Mesothelial cell of epicardium (in vitro differentiated cells): Measurements from ENCODE around the gene MPPED1. TPM values are rescaled to one million over a fixed set of nuclear protein-coding genes. Genes with fewer than 3 reads are reported as not detected.

ENCODE experiments used
- DNase-seq, 2 experiments: peaks; one replicate each; pipeline ENCODE4 v3.0.0; 2021; ENCODE audit warnings: low spot score in 2 of 2; ENCODE audit not compliant: unreplicated experiment in 2 of 2
- H3K27ac Mint-ChIP-seq: 2 replicates; pipeline ENCODE4 v1.8.0; 2021; ENCODE audit warnings: mixed read lengths
- H3K27me3 Mint-ChIP-seq: 2 replicates; pipeline ENCODE4 v1.8.0; 2021; ENCODE audit warnings: low read depth, mixed read lengths
- H3K36me3 Mint-ChIP-seq: 2 replicates; pipeline ENCODE4 v1.8.0; 2021; ENCODE audit warnings: mixed read lengths
- H3K4me1 Mint-ChIP-seq: 2 replicates; pipeline ENCODE4 v1.8.0; 2021; ENCODE audit warnings: mixed read lengths
- H3K4me3 Mint-ChIP-seq: 2 replicates; pipeline ENCODE4 v1.8.0; 2021; ENCODE audit warnings: mild to moderate bottlenecking, moderate library complexity, mixed read lengths
- H3K9me3 Mint-ChIP-seq: 2 replicates; pipeline ENCODE4 v1.8.0; 2021; ENCODE audit warnings: mixed read lengths
- total RNA-seq: library from RNA; stranded (reverse); gene quantifications from 3 replicates; pipeline ENCODE4 v1.2.1, GENCODE V29; 2021
- TF ChIP-seq, protein P1 (sequence below): fragments of 200-600 bp; sonication (generic); IDR thresholded peaks from one replicate; pipeline ENCODE4 v1.5.0; 2021; ENCODE audit warnings: antibody characterized with exemption; ENCODE audit not compliant: unreplicated experiment

Gene MPPED1, protein sequence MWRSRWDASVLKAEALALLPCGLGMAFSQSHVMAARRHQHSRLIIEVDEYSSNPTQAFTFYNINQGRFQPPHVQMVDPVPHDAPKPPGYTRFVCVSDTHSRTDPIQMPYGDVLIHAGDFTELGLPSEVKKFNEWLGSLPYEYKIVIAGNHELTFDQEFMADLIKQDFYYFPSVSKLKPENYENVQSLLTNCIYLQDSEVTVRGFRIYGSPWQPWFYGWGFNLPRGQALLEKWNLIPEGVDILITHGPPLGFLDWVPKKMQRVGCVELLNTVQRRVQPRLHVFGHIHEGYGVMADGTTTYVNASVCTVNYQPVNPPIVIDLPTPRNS
- total RNA-seq = 0.76 to 1.2 TPM (median 0.86 TPM) in 3 replicates

GRCh38 chr22:43411869-43412807 is at the start of gene MPPED1:
Gene MPPED1, plus strand, starts transcription at chr22:43412014. Its CDS starts 12,972 bp downstream, at chr22:43424986.
- H3K36me3 Mint-ChIP-seq = no peaks in the 10 kb centered on the region
- peaks cover 83% of the 10 kb centered on the region for H3K27me3 Mint-ChIP-seq
- DNase-seq = no peak
- TF ChIP-seq, protein P1, sequence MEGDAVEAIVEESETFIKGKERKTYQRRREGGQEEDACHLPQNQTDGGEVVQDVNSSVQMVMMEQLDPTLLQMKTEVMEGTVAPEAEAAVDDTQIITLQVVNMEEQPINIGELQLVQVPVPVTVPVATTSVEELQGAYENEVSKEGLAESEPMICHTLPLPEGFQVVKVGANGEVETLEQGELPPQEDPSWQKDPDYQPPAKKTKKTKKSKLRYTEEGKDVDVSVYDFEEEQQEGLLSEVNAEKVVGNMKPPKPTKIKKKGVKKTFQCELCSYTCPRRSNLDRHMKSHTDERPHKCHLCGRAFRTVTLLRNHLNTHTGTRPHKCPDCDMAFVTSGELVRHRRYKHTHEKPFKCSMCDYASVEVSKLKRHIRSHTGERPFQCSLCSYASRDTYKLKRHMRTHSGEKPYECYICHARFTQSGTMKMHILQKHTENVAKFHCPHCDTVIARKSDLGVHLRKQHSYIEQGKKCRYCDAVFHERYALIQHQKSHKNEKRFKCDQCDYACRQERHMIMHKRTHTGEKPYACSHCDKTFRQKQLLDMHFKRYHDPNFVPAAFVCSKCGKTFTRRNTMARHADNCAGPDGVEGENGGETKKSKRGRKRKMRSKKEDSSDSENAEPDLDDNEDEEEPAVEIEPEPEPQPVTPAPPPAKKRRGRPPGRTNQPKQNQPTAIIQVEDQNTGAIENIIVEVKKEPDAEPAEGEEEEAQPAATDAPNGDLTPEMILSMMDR = no peak
- no peak within 1 kb of the TSS for H3K27ac Mint-ChIP-seq
- H3K9me3 Mint-ChIP-seq = no peaks in the 10 kb centered on the region
- H3K4me1 Mint-ChIP-seq = peaks cover 2% of the 10 kb centered on the region
- H3K4me3 Mint-ChIP-seq = peak within 1 kb of the TSS; percentile 71

DNA sequence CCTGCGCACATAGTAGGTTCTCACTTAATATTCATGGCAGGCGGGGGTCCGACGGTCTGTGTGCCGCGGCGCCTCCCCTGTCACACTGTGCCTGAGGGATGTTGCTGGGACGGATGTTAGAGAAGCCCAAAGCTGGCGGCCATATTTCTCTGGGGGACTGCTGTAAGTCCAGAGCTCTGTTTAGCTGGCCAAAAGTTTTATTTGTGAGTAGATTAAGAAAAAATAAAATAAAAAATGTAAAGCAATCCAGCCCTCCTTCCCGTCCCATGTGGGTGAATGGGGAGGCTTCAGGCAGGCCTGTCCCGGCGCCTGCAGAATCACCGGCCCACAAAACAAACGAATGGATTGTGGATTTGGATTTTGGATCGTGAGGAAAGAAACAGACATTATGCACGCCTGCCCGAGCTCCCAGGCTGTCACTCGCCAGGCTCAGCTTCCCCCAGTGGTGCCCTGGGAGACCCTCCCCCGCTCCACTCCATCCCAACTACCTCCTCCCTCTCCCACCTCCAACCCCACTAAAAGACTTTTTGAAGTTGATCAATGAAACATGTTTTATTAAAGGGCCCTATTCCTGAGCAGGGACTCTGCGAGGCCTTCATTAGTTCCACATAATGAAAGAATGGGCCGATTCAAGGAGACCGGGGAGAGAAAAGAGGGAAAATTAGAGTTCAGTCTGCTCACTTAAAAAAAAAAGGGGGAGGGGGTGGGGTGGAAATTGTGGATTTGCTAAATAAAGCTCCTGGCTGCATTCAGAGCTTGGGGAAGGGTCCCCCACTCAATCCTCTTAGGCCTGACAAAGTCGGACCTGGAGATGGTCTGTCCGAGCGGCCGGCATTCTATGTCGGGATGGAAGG is 48.3 kb upstream of the MPPED1 start:
- H3K4me3 Mint-ChIP-seq = no peak overlapping the region
- H3K9me3 Mint-ChIP-seq = no peaks in the 10 kb centered on the region
- H3K27ac Mint-ChIP-seq = no peak overlapping the region
- TF ChIP-seq, protein P1 = no peak
- peaks cover 22% of the 10 kb centered on the region for H3K27me3 Mint-ChIP-seq
- no peaks in the 10 kb centered on the region for H3K36me3 Mint-ChIP-seq
- DNase-seq = no peak
- H3K4me1 Mint-ChIP-seq = no peaks in the 10 kb centered on the region

- H3K27me3 Mint-ChIP-seq = peaks cover 23% of the 10 kb centered on the region
- no peaks in the 10 kb centered on the region for H3K36me3 Mint-ChIP-seq
- no peaks in the 10 kb centered on the region for H3K4me1 Mint-ChIP-seq
- no peaks in the 10 kb centered on the region for H3K9me3 Mint-ChIP-seq
- no peak overlapping the region for H3K4me3 Mint-ChIP-seq
- TF ChIP-seq, protein P1 = no peak
- DNase-seq = no peak
- H3K27ac Mint-ChIP-seq = no peak overlapping the region
These were observed 47.7 kb upstream of the MPPED1 start for GRCh38 chr22:43364169-43364435.

GRCh38 chr22:43365715-43366440 is 45.9 kb upstream of the MPPED1 start:
- Mint-ChIP-seq H3K9me3 (no peaks in the 10 kb centered on the region), H3K4me1 (peaks cover 3% of the 10 kb centered on the region), H3K27me3 (peaks cover 29% of the 10 kb centered on the region), H3K36me3 (no peaks in the 10 kb centered on the region), H3K27ac (no peak overlapping the region), H3K4me3 (no peak overlapping the region)
- TF ChIP-seq, protein P1 = no peak
- DNase-seq = no peak

- no peaks in the 10 kb centered on the region for H3K36me3 Mint-ChIP-seq
- H3K27ac Mint-ChIP-seq = no peak overlapping the region
- peaks cover 8% of the 10 kb centered on the region for H3K9me3 Mint-ChIP-seq
- TF ChIP-seq, protein P1 = no peak
- DNase-seq = no peak
- peaks cover 34% of the 10 kb centered on the region for H3K27me3 Mint-ChIP-seq
- H3K4me3 Mint-ChIP-seq = no peak overlapping the region
- peaks cover 3% of the 10 kb centered on the region for H3K4me1 Mint-ChIP-seq
These were observed 41.8 kb upstream of the MPPED1 start for GRCh38 chr22:43370036-43370435.
